Peyer's patch (tissue), 4 donors: ENCODE data around the gene AK4.

Source experiments
- POLR2A ChIP-seq, 2 donors: fragments of 450-650 bp; IDR thresholded peaks; one replicate each; pipeline ENCODE4 v1.5.1; 2017; ENCODE audit warnings: antibody characterized with exemption in 2 of 2, mild to moderate bottlenecking in 2 of 2, moderate library complexity in 2 of 2
- TF ChIP-seq, protein P1 (sequence below), 6 experiments: fragments of 450-650 bp in 4 of 6; fragments of 200-600 bp in 2 of 6; sonication (generic) in 1 of 6; IDR thresholded peaks; one replicate each; pipeline ENCODE4 v1.5.1; 2017 to 2019; ENCODE audit warnings: antibody characterized with exemption in 6 of 6, mild to moderate bottlenecking in 3 of 6, moderate library complexity in 1 of 6

DNA sequence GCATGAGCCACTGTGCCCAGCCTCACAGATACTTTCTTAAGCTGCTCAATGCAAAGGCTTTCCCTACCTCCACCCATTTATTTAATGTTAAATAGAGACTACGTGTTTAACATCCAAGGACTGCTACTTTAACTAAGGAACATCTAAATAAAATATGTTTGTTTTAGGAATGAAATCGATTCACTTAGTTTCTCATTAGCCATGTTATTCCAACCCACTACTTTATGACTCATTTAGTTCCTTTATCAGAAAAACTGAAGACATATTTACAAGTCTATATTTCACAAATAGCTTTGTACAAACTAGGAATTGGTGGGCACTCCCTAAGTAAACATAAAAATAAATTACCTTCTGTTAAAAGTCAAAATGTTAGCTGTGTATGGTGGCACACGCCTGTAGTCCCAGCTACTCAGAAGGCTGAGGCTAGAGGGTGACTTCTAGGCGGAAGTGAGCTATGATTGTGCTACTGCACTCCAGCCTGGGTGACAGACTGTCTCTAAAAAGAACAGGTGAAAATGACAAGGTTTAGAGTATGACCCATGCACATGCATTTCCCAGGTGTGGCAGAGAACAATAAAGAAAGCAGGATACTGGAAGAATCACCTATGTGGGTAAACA lies 39.9 kb upstream of the AK4 start:
- TF ChIP-seq, protein P1, sequence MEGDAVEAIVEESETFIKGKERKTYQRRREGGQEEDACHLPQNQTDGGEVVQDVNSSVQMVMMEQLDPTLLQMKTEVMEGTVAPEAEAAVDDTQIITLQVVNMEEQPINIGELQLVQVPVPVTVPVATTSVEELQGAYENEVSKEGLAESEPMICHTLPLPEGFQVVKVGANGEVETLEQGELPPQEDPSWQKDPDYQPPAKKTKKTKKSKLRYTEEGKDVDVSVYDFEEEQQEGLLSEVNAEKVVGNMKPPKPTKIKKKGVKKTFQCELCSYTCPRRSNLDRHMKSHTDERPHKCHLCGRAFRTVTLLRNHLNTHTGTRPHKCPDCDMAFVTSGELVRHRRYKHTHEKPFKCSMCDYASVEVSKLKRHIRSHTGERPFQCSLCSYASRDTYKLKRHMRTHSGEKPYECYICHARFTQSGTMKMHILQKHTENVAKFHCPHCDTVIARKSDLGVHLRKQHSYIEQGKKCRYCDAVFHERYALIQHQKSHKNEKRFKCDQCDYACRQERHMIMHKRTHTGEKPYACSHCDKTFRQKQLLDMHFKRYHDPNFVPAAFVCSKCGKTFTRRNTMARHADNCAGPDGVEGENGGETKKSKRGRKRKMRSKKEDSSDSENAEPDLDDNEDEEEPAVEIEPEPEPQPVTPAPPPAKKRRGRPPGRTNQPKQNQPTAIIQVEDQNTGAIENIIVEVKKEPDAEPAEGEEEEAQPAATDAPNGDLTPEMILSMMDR (IDR thresholded peaks at IDR 0.05), result no peak
- no peak for TF ChIP-seq POLR2A (IDR thresholded peaks at IDR 0.05)
